BJ (cell line): ENCODE results near the gene NOS1AP. TPM values are rescaled to one million over a fixed set of nuclear protein-coding genes. Genes with fewer than 3 reads are reported as not detected.
"Not testable (repeated sequence)": the region's sequence is repeated elsewhere in the genome, so short reads cannot be mapped to it uniquely, and the experiment has no call there.

Experiments used
- CTCF ChIA-PET: fragments of 350-600 bp; formaldehyde crosslinking; extraction: SDS; loops from one replicate; lab custom pipeline; 2021; ENCODE audit warnings: antibody characterized with exemption, inconsistent platforms; lab: Yijun Ruan, JAX
- POLR2A ChIA-PET: fragments of 300-600 bp; sonication (Branson Sonifier 250); formaldehyde crosslinking; extraction: SDS; loops from one replicate; lab custom pipeline; 2021; ENCODE audit warnings: antibody characterized with exemption; lab: Charles Lee
- DNase-seq: peaks from one replicate; pipeline ENCODE4 v3.0.0-alpha.2; 2011; ENCODE audit warnings: low read depth
- H3K27me3 ChIP-seq: 2 replicates; pipeline ENCODE4 v1.6.0; 2011; ENCODE audit warnings: low read length; ENCODE audit not compliant: control insufficient read depth, insufficient read depth
- H3K36me3 ChIP-seq: 2 replicates; pipeline ENCODE4 v1.5.1; 2011; ENCODE audit warnings: low read length; ENCODE audit not compliant: control insufficient read depth, insufficient read depth
- H3K4me3 ChIP-seq: 2 replicates; pipeline ENCODE4 v1.5.1; 2011; ENCODE audit warnings: low read depth, mild to moderate bottlenecking, control low read depth, low read length
- CTCF ChIP-seq: IDR thresholded peaks from 2 replicates; pipeline ENCODE4 v1.5.1; 2011; ENCODE audit warnings: low read depth, mild to moderate bottlenecking, control low read depth, inconsistent platforms, low read length, moderate library complexity; ENCODE audit not compliant: insufficient read depth
- polyA plus RNA-seq: library from polyadenylated mRNA; depleted of rRNA; stranded (reverse); fragments of >200 nt; gene quantifications from 2 replicates; pipeline ENCODE4 v1.2.3, GENCODE V29; 2011

NOS1AP gene
- polyA plus RNA-seq, 1 experiment = 0.50 TPM

GRCh38 chr1:162347281-162347680, 277.8 kb downstream of the NOS1AP start:
- ChIA-PET POLR2A (no interaction called here), CTCF (interaction anchor here (1.1 to 1.6 kb wide), 3 partner anchors 11 to 291 kb away, joined by 3 to 8 read pairs (median 3); no protein-coding TSS in a partner anchor)
- no peak overlapping the region for H3K4me3 ChIP-seq
- no peaks in the 10 kb centered on the region for H3K27me3 ChIP-seq
- no peak for DNase-seq
- TF ChIP-seq CTCF = no peak
- H3K36me3 ChIP-seq = no peaks in the 10 kb centered on the region

- ChIA-PET CTCF (interaction anchor here (0.7 to 1.2 kb wide), 5 partner anchors 8 to 294 kb away, joined by 3 to 4 read pairs (median 3); no protein-coding TSS in a partner anchor), POLR2A (no interaction called here)
- peak; percentile 86 for DNase-seq
- H3K27me3 ChIP-seq = no peaks in the 10 kb centered on the region
- H3K36me3 ChIP-seq = no peaks in the 10 kb centered on the region
- no peak for TF ChIP-seq CTCF
- no peak overlapping the region for H3K4me3 ChIP-seq
These were observed 280.3 kb downstream of the NOS1AP start for GRCh38 chr1:162349635-162350330.

GRCh38 chr1:162351246-162351842, 281.9 kb downstream of the NOS1AP start:
- no peaks in the 10 kb centered on the region for H3K27me3 ChIP-seq
- DNase-seq = no peak
- ChIA-PET POLR2A (no interaction called here), CTCF (interaction anchor here (1.1 kb wide), 1 partner anchor 41 kb away, joined by 3 read pairs; no protein-coding TSS in a partner anchor)
- no peaks in the 10 kb centered on the region for H3K36me3 ChIP-seq
- no peak for TF ChIP-seq CTCF
- H3K4me3 ChIP-seq = no peak overlapping the region

GRCh38 chr1:162351874-162352273, 282.4 kb downstream of the NOS1AP start:
- H3K4me3 ChIP-seq, DNase-seq, H3K36me3 ChIP-seq, CTCF ChIA-PET, H3K27me3 ChIP-seq, POLR2A ChIA-PET: not testable (repeated sequence)

- no peak for DNase-seq
- TF ChIP-seq CTCF = no peak
- H3K36me3 ChIP-seq = no peaks in the 10 kb centered on the region
- no peaks in the 10 kb centered on the region for H3K27me3 ChIP-seq
- no peak overlapping the region for H3K4me3 ChIP-seq
- POLR2A ChIA-PET = no interaction called here
- CTCF ChIA-PET = no interaction called here
These were observed 283.6 kb downstream of the NOS1AP start for GRCh38 chr1:162353078-162353477.
